Progenitor cell of endocrine pancreas (in vitro differentiated cells): Measurements from ENCODE around the gene EPC1. TPM values are rescaled to one million over a fixed set of nuclear protein-coding genes. Genes with fewer than 3 reads are reported as not detected.
"Not testable (repeated sequence)": the region's sequence is repeated elsewhere in the genome, so short reads cannot be mapped to it uniquely, and the experiment has no call there.

Experiments
- DNase-seq: peaks from one replicate; pipeline ENCODE4 v3.0.0; 2021; ENCODE audit warnings: low spot score; ENCODE audit not compliant: unreplicated experiment
- H3K27ac Mint-ChIP-seq: 2 replicates; pipeline ENCODE4 v1.8.0; 2021; ENCODE audit warnings: mild to moderate bottlenecking, moderate library complexity, mixed read lengths
- H3K27me3 Mint-ChIP-seq: 2 replicates; pipeline ENCODE4 v1.8.0; 2021; ENCODE audit warnings: mixed read lengths
- H3K36me3 Mint-ChIP-seq: 2 replicates; pipeline ENCODE4 v1.8.0; 2022; ENCODE audit warnings: mixed read lengths; ENCODE audit not compliant: insufficient read depth
- H3K4me1 Mint-ChIP-seq: 2 replicates; pipeline ENCODE4 v1.8.0; 2021; ENCODE audit warnings: low read depth, mixed read lengths
- H3K4me3 Mint-ChIP-seq: 2 replicates; pipeline ENCODE4 v1.8.0; 2021; ENCODE audit warnings: low read depth, mild to moderate bottlenecking, moderate library complexity, mixed read lengths
- H3K9me3 Mint-ChIP-seq: 2 replicates; pipeline ENCODE4 v1.8.0; 2021; ENCODE audit warnings: low read depth, mixed read lengths
- total RNA-seq: library from RNA; stranded (reverse); gene quantifications from 2 replicates; pipeline ENCODE4 v1.2.1, GENCODE V29; 2021
- TF ChIP-seq, protein P1 (sequence below): fragments of 200-600 bp; sonication (generic); IDR thresholded peaks from one replicate; pipeline ENCODE4 v1.5.0; 2021; ENCODE audit warnings: antibody characterized with exemption, mild to moderate bottlenecking; ENCODE audit not compliant: unreplicated experiment

The EPC1 gene
- total RNA-seq, 1 donor from 2014 or later: 61.6 TPM

- Mint-ChIP-seq H3K27ac (no peak overlapping the region), H3K4me3 (no peak overlapping the region), H3K36me3 (peaks cover 19% of the 10 kb centered on the region), H3K4me1 (peaks cover 9% of the 10 kb centered on the region), H3K9me3 (peaks cover 16% of the 10 kb centered on the region), H3K27me3 (no peaks in the 10 kb centered on the region)
- DNase-seq: no peak
- TF ChIP-seq, protein P1, sequence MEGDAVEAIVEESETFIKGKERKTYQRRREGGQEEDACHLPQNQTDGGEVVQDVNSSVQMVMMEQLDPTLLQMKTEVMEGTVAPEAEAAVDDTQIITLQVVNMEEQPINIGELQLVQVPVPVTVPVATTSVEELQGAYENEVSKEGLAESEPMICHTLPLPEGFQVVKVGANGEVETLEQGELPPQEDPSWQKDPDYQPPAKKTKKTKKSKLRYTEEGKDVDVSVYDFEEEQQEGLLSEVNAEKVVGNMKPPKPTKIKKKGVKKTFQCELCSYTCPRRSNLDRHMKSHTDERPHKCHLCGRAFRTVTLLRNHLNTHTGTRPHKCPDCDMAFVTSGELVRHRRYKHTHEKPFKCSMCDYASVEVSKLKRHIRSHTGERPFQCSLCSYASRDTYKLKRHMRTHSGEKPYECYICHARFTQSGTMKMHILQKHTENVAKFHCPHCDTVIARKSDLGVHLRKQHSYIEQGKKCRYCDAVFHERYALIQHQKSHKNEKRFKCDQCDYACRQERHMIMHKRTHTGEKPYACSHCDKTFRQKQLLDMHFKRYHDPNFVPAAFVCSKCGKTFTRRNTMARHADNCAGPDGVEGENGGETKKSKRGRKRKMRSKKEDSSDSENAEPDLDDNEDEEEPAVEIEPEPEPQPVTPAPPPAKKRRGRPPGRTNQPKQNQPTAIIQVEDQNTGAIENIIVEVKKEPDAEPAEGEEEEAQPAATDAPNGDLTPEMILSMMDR: no peak
Measured at GRCh38 chr10:32360241-32360640, 13.3 kb upstream of the EPC1 start.

DNA sequence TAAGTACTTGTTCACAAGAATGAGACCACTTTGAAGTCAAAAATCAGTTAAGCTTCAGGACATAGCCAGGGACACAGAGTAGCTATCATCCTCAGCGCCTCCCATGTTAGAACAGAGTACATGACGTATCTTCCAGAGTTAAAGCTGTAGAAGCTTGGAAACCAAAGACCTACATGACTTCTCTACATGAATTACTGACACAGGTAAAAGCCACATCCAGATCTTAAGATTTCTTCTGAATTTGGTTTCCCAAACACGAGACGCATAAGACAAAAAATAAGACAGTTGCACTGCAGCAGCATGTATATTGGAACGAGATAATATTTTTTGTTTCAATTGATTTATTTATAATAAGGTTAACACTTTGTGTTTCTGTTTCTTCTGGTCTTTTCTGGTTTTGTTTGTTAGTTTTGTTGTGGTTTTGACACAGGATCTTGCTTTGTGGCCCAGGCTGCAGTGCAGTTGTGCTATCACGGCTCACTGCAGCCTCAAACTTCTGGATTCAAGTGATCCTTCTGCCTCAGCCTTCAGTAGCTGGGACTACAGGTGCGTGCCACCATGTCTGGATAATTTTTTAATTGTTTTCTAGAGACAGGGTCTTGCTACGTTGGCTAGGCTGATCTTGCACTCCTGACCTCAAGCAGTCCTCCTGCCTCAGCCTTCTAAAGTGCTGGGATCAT is 10.2 kb upstream of the EPC1 start:
- DNase-seq: no peak
- peaks cover 19% of the 10 kb centered on the region for H3K4me1 Mint-ChIP-seq
- no peaks in the 10 kb centered on the region for H3K27me3 Mint-ChIP-seq
- H3K27ac Mint-ChIP-seq: no peak overlapping the region
- TF ChIP-seq, protein P1: no peak
- no peak overlapping the region for H3K4me3 Mint-ChIP-seq
- peaks cover 16% of the 10 kb centered on the region for H3K9me3 Mint-ChIP-seq
- peaks cover 22% of the 10 kb centered on the region for H3K36me3 Mint-ChIP-seq

DNA sequence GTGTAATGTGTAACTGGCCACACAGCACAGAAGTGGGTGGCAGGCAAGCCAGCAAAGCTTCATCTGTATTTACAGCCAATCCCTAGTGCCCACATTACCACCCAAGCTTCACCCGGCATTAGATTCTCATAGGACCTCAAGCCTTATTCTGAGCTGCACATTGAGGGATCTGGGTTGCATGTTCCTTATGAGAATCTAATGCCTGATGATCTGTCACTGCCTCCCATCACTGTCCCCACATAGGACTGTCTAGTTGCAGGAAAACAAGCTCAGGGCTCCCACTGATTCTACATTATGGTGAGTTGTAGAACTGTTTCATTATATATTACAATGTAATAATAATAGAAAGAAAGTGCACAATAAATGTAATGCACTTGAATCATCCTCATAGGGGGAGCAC is 7.7 kb upstream of the EPC1 start:
- not testable (repeated sequence) for H3K9me3 Mint-ChIP-seq
- H3K36me3 Mint-ChIP-seq: peaks cover 13% of the 10 kb centered on the region

GRCh38 chr10:32350811-32351350 is 3.9 kb upstream of the EPC1 start:
- TF ChIP-seq, protein P1: no peak
- H3K27me3 Mint-ChIP-seq: no peaks in the 10 kb centered on the region
- H3K4me1 Mint-ChIP-seq: peaks cover 28% of the 10 kb centered on the region
- no peak for DNase-seq
- H3K4me3 Mint-ChIP-seq: no peak overlapping the region
- peaks cover 8% of the 10 kb centered on the region for H3K36me3 Mint-ChIP-seq
- H3K27ac Mint-ChIP-seq: peak overlapping the region; percentile 27
- H3K9me3 Mint-ChIP-seq: peaks cover 2% of the 10 kb centered on the region

More for the DNA sequence above, 7.7 kb upstream of the EPC1 start:
- not testable (repeated sequence) for DNase-seq, H3K4me3 Mint-ChIP-seq, H3K27me3 Mint-ChIP-seq, H3K27ac Mint-ChIP-seq
- H3K4me1 Mint-ChIP-seq: peaks cover 20% of the 10 kb centered on the region

DNA sequence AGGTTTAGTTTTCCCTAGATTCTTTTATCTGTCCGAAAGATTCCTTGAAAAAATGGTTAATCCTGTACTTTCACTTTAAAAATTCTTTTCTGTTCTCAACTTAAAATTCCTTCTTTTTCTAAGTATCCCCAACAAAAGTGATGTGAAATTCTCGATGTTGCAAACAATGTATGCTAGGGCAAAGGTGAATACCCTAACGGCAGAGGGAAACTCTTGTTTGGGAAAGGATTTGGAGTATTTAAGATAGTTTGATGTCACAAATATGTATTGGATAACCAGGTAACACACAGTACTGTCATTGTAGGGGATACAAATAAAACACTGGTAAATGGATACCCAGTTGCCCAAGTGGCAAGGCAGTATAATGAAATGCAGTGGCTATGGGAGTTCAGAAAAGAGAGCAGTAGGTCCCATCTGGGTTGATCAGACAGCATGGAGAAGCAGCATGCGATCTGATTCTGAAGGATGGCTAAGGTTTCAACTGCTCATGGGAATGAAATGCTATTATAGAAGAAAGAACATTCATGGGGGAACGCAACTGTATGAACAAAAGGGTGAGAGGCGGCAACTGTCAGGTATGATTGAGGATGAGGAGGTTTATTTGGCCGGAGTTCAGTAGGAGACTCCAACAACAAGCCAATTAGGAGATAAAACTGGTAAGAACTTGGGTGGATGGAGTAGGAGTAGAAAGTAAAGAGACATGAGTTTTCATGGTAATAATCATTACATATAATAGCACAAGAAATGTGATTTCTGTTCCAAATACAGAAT is 3.2 kb upstream of the EPC1 start:
- no peak overlapping the region for H3K27ac Mint-ChIP-seq
- H3K4me1 Mint-ChIP-seq: peaks cover 34% of the 10 kb centered on the region
- DNase-seq: no peak
- TF ChIP-seq, protein P1: no peak
- H3K4me3 Mint-ChIP-seq: no peak overlapping the region
- H3K9me3 Mint-ChIP-seq: no peaks in the 10 kb centered on the region
- peaks cover 6% of the 10 kb centered on the region for H3K36me3 Mint-ChIP-seq
- no peaks in the 10 kb centered on the region for H3K27me3 Mint-ChIP-seq
